HepG2 (cell line): ENCODE data around the gene RTL3. TPM values are rescaled to one million over a fixed set of nuclear protein-coding genes. Genes with fewer than 3 reads are reported as not detected.

Experiments used
- ATAC-seq: fragments of 200-7000 bp; cut with Tn5 transposase; 3 replicates; pipeline ENCODE4 v1.9.1; 2020; ENCODE audit warnings: mild to moderate bottlenecking, moderate library complexity
- BruUV-seq: library from RNA; stranded (reverse); fragments of 400-500 nt; replicated peaks from 2 replicates; lab custom pipeline; 2021; lab: Mats Ljungman, UMichigan
- CTCF ChIA-PET: fragments of 300-600 bp; formaldehyde crosslinking; extraction: SDS; loops from one replicate; lab custom pipeline; 2021; ENCODE audit warnings: low total read pairs, inconsistent platforms, low intra/inter-chr PET ratio; lab: Yijun Ruan, JAX
- POLR2A ChIA-PET: fragments of 350-600 bp; sonication (Branson Sonifier 250); formaldehyde crosslinking; loops from one replicate; lab custom pipeline; 2020; ENCODE audit warnings: antibody characterized with exemption, inconsistent platforms; lab: Yijun Ruan, JAX
- DNase-seq: peaks from one replicate; pipeline ENCODE4 v3.0.0-alpha.2; 2015; ENCODE audit warnings: low spot score
- FAIRE-seq: peaks from 3 replicates; lab custom pipeline; 2011; peaks lifted over from hg19 to GRCh38; lab: Jason Lieb, UNC
- H2AFZ ChIP-seq: one replicate; pipeline ENCODE4 v1.6.1; 2011; ENCODE audit warnings: low read length, inconsistent platforms
- H3K27ac ChIP-seq: fragments of 300-600 bp; 3 replicates; pipeline ENCODE4 v1.8.0; 2011; ENCODE audit warnings: mixed run types, mild to moderate bottlenecking, mixed read lengths, low read length, inconsistent platforms; ENCODE audit not compliant: insufficient read depth; ENCODE audit errors: extremely low read length
- H3K27me3 ChIP-seq, 2 experiments: fragments of 200-600 bp in 1 of 2; 2 replicates in 1 of 2; 3 replicates in 1 of 2; pipeline versions ENCODE4 v1.6.0 to v1.8.0; 2011; ENCODE audit warnings: low read length in 2 of 2, mild to moderate bottlenecking in 2 of 2, moderate library complexity in 2 of 2, inconsistent platforms in 1 of 2; ENCODE audit not compliant: insufficient read depth in 2 of 2, control insufficient read depth in 1 of 2
- H3K36me3 ChIP-seq, 2 experiments: fragments of 200-600 bp in 1 of 2; replicated peaks in 1 of 2; 2 replicates in 1 of 2; 3 replicates in 1 of 2; pipeline versions ENCODE4 v1.5.1 to v1.8.0; 2011; ENCODE audit warnings: low read length in 2 of 2, inconsistent platforms in 1 of 2; ENCODE audit not compliant: insufficient read depth in 2 of 2, control insufficient read depth in 1 of 2
- H3K4me1 ChIP-seq: 2 replicates; pipeline ENCODE4 v1.5.1; 2012; ENCODE audit warnings: low read length, inconsistent platforms; ENCODE audit not compliant: insufficient read depth
- H3K4me2 ChIP-seq: 2 replicates; pipeline ENCODE4 v1.6.0; 2011; ENCODE audit warnings: low read depth, low read length, inconsistent platforms
- H3K4me3 ChIP-seq, 3 experiments: fragments of 200-600 bp in 1 of 3; sonication (generic), shearing (Covaris generic) in 1 of 3; replicated peaks in 1 of 3; 2 replicates each; pipeline ENCODE4 v1.5.1; 2011 to 2016; ENCODE audit warnings: low read length in 3 of 3, inconsistent platforms in 2 of 3, low read depth in 2 of 3, mild to moderate bottlenecking in 2 of 3, control low read depth in 1 of 3, mixed read lengths in 1 of 3; ENCODE audit not compliant: insufficient read depth in 1 of 3
- H3K79me2 ChIP-seq: one replicate; pipeline ENCODE4 v1.6.1; 2011; ENCODE audit warnings: low read length, inconsistent platforms; ENCODE audit not compliant: insufficient read depth
- H3K9ac ChIP-seq: 2 replicates; pipeline ENCODE4 v1.6.0; 2011; ENCODE audit warnings: mild to moderate bottlenecking, low read depth, low read length, inconsistent platforms; ENCODE audit not compliant: insufficient read depth
- H3K9me3 ChIP-seq: 2 replicates; pipeline ENCODE4 v1.5.1; 2012; ENCODE audit warnings: mild to moderate bottlenecking, low read length
- H4K20me1 ChIP-seq: 2 replicates; pipeline ENCODE4 v1.6.0; 2011; ENCODE audit warnings: inconsistent platforms, mild to moderate bottlenecking, low read length, moderate library complexity; ENCODE audit not compliant: insufficient read depth
- AGO1 ChIP-seq: fragments of 200-400 bp; formaldehyde crosslinking; IDR thresholded peaks from 2 replicates; pipeline ENCODE4 v1.6.1; 2017; ENCODE audit warnings: mild to moderate bottlenecking, low read depth, low read length, moderate library complexity; ENCODE audit not compliant: poor library complexity, severe bottlenecking
- AHDC1 ChIP-seq: sonication (generic); formaldehyde crosslinking; IDR thresholded peaks from 2 replicates; pipeline ENCODE4 v1.5.1; 2020; ENCODE audit warnings: mild to moderate bottlenecking, missing genetic modification reagents, borderline replicate concordance
- BORCS8-MEF2B ChIP-seq: sonication (generic); formaldehyde crosslinking; IDR thresholded peaks from 2 replicates; pipeline ENCODE4 v1.8.0; 2022; ENCODE audit warnings: mild to moderate bottlenecking, missing genetic modification reagents
- GATA4 ChIP-seq: sonication (generic); IDR thresholded peaks from 2 replicates; pipeline ENCODE4 v1.6.1; 2016; ENCODE audit warnings: antibody characterized with exemption, low read depth, borderline replicate concordance
- GLI4 ChIP-seq: sonication (generic); formaldehyde crosslinking; IDR thresholded peaks from 2 replicates; pipeline ENCODE4 v1.5.1; 2020; ENCODE audit warnings: missing genetic modification reagents, mild to moderate bottlenecking, moderate library complexity, borderline replicate concordance
- GMEB2 ChIP-seq: IDR thresholded peaks from 2 replicates; pipeline ENCODE4 v1.6.1; 2016; ENCODE audit warnings: missing biosample characterization, missing genetic modification reagents, low read depth
- MXD1 ChIP-seq: sonication (generic); formaldehyde crosslinking; IDR thresholded peaks from 2 replicates; pipeline ENCODE4 v1.4.0; 2020; ENCODE audit warnings: mild to moderate bottlenecking, missing genetic modification reagents
- RFXANK ChIP-seq: IDR thresholded peaks from 2 replicates; pipeline ENCODE4 v1.6.1; 2016
- SRSF9 ChIP-seq: fragments of 200-400 bp; formaldehyde crosslinking; IDR thresholded peaks from 2 replicates; pipeline ENCODE4 v1.6.1; 2018; ENCODE audit warnings: borderline replicate concordance, mild to moderate bottlenecking, low read depth, low read length; ENCODE audit not compliant: insufficient read depth, poor library complexity, severe bottlenecking
- YEATS4 ChIP-seq: sonication (generic); formaldehyde crosslinking; IDR thresholded peaks from 2 replicates; pipeline ENCODE4 v1.4.0; 2020; ENCODE audit warnings: missing genetic modification reagents, borderline replicate concordance
- ZNF124 ChIP-seq: sonication (generic); formaldehyde crosslinking; IDR thresholded peaks from 2 replicates; pipeline ENCODE4 v1.4.0; 2020; ENCODE audit warnings: missing genetic modification reagents
- ZNF260 ChIP-seq: sonication (generic); formaldehyde crosslinking; IDR thresholded peaks from 2 replicates; pipeline ENCODE4 v1.4.0; 2020; ENCODE audit warnings: missing genetic modification reagents, low read depth, mild to moderate bottlenecking, borderline replicate concordance
- ZNF850 ChIP-seq: sonication (generic); formaldehyde crosslinking; conservative IDR thresholded peaks from 2 replicates; pipeline ENCODE4 v1.9.0; 2021; ENCODE audit warnings: mild to moderate bottlenecking, missing genetic modification reagents
- ZSCAN21 ChIP-seq: sonication (generic); formaldehyde crosslinking; IDR thresholded peaks from 2 replicates; pipeline ENCODE4 v1.8.0; 2022; ENCODE audit warnings: mild to moderate bottlenecking, missing genetic modification reagents, moderate library complexity, borderline replicate concordance
- WGBS: methylation state at CpG from one replicate; pipeline ENCODE4 v1.1.6; 2017; ENCODE audit warnings: low lambda C conversion rate; 5-methylcytosine and 5-hydroxymethylcytosine counted together
- in situ Hi-C: cut with HindIII; loops from 2 replicates; pipeline ENCODE4 v1.10.0; 2017; ENCODE audit warnings: low pct_unique_long_range_greater_than_20kb; ENCODE audit not compliant: extremely low pct_ligation_motif_present
- intact Hi-C: fragments of 100-400 bp; cut with micrococcal nuclease; formaldehyde crosslinking; loops from one replicate; pipeline ENCODE4 v1.10.0; 2022; ENCODE audit not compliant: unreplicated experiment
- polyA plus RNA-seq, 8 experiments: library from polyadenylated mRNA; depleted of rRNA in 3 of 8; stranded (reverse) in 7 of 8; unstranded in 1 of 8; fragments of >200 nt; fragmentation: Illumina TruSeq in 4 of 8; extraction: Trizol in 4 of 8; gene quantifications; 2 replicates each; pipeline versions ENCODE4 v1.2.1 to v1.2.3, GENCODE V29; 2011 to 2016; ENCODE audit warnings: low read depth in 4 of 8, missing spikeins in 1 of 8, mixed read lengths in 1 of 8; ENCODE audit not compliant: insufficient read depth in 1 of 8
- total RNA-seq, 5 experiments: library from RNA; depleted of rRNA; stranded (reverse); fragments of >200 nt; fragmentation: Illumina TruSeq; extraction: Trizol; gene quantifications; 2 replicates each; pipeline ENCODE4 v1.2.3, GENCODE V29; 2016; ENCODE audit warnings: low read depth in 1 of 5

RTL3 gene
- total and polyA plus RNA-seq, 2 of the 13 experiments (the other 11 are each of a cell fraction or from before 2014, with no cell fraction given): not detected

- Histone ChIP-seq H3K4me2 (no peak overlapping the region), H3K27me3 (no peaks in the 10 kb centered on the region), H3K36me3 (no peaks in the 10 kb centered on the region), H3K9me3 (no peaks in the 10 kb centered on the region), H3K4me1 (no peaks in the 10 kb centered on the region), H3K4me3 (no peak overlapping the region), H4K20me1 (no peaks in the 10 kb centered on the region), H3K27ac (no peak overlapping the region), H3K79me2 (no peaks in the 10 kb centered on the region), H3K9ac (no peak overlapping the region), H2AFZ (no peak overlapping the region)
- CTCF ChIA-PET: no interaction called here
- ATAC-seq (no peak), DNase-seq (no peak), FAIRE-seq (no peak)
- intact Hi-C loops (no loop called here), in situ Hi-C loops (no loop called here)
- TF ChIP-seq ZNF124 (CRISPR knock-in tag): no peak
- TF ChIP-seq BORCS8-MEF2B: no peak
- TF ChIP-seq SRSF9: no peak
- TF ChIP-seq ZNF260 (CRISPR knock-in tag): no peak
- no peak for TF ChIP-seq AHDC1 (CRISPR knock-in tag)
- TF ChIP-seq AGO1: no peak
- no peak for TF ChIP-seq ZSCAN21 (CRISPR knock-in tag)
- TF ChIP-seq GLI4 (CRISPR knock-in tag): no peak
- no peak for TF ChIP-seq MXD1 (CRISPR knock-in tag)
- TF ChIP-seq GATA4: no peak
- no peak for TF ChIP-seq ZNF850 (CRISPR knock-in tag)
- TF ChIP-seq RFXANK (CRISPR knock-in tag): no peak
- no peak for TF ChIP-seq YEATS4 (CRISPR knock-in tag)
- no peak for TF ChIP-seq GMEB2 (CRISPR knock-in tag)
- 0% methylated on average over 1 of the region's 1 CpG for WGBS
- POLR2A ChIA-PET: no interaction called here
- BruUV-seq: no TSS peak
Measured at GRCh38 chrX:78643096-78643495, 16.0 kb downstream of the RTL3 start.
